GM10248 (cell line): ENCODE results near the gene BZW1.

ENCODE experiments used
- CTCF ChIA-PET: fragments of 300-600 bp; sonication (Branson Sonifier 250); formaldehyde crosslinking; extraction: SDS; loops from one replicate; lab custom pipeline; 2021; ENCODE audit warnings: antibody characterized with exemption; lab: Yijun Ruan, JAX
- POLR2A ChIA-PET: fragments of 350-650 bp; sonication (Branson Sonifier 250); formaldehyde crosslinking; extraction: SDS; loops from one replicate; lab custom pipeline; 2020; ENCODE audit warnings: antibody characterized with exemption; lab: Yijun Ruan, JAX
- DNase-seq: peaks from one replicate; pipeline ENCODE4 v3.0.0; 2012; ENCODE audit errors: extremely low spot score
- CTCF ChIP-seq: IDR thresholded peaks from 2 replicates; pipeline ENCODE4 v1.5.1; 2012; ENCODE audit warnings: mild to moderate bottlenecking, low read depth; ENCODE audit errors: extremely low read depth, missing control alignments, control extremely low read depth

Gene BZW1

GRCh38 chr2:200847939-200848338 is 36.2 kb downstream of the BZW1 start:
- CTCF ChIA-PET, result interaction anchor here (0.8 to 1.4 kb wide), 2 partner anchors 53 to 384 kb away, joined by 3 read pairs; no protein-coding TSS in a partner anchor
- no peak for TF ChIP-seq CTCF
- DNase-seq, result no peak
- POLR2A ChIA-PET, result interaction anchor here (1.0 to 3.1 kb wide), 3 partner anchors 10 to 14 kb away, joined by 5 to 26 read pairs (median 8); no protein-coding TSS in a partner anchor

DNA sequence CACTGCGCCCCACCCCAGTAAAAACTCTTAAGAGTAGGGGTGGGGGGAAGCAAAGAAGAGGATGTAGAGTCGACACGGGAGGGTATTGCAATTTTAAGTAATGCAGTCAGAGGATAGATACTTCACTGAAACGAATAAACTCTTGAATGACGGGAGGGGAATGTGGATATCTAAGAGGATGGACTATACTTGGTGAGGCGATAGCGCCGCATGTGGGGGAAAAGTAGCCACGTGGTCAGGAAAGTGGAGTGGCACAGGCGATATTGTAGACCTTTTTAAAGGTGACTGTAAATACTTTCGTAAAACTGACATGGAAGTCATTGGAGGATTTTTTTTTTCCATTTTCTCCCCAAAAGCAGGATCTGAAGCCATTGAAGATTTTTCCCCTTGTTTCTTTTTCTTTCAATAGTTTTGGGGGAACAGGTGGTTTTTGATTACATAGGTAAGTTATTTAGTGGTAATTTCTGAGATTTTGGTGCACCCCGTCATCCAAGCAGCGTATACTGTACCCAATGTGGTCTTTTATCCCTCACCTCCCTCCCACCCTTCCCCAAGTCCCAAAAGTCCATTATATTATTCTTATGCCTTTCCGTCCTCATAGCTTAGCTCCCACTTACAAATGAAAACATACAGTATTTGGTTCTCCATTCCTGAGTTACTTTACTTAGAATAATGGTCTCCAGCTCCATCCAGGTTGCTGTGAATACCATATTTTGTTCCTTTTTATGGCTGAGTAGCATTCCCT is 39.0 kb downstream of the BZW1 start:
- CTCF ChIA-PET, result interaction anchor here (1.4 to 1.5 kb wide), 2 partner anchors 12 to 32 kb away, joined by 4 to 5 read pairs; no protein-coding TSS in a partner anchor
- POLR2A ChIA-PET, result interaction anchor here (0.6 to 3.1 kb wide), 7 partner anchors 7 to 33 kb away, joined by 3 to 26 read pairs (median 5); partner anchors contain the start of gene CLK1
- no peak for TF ChIP-seq CTCF
- DNase-seq, result no peak

- ChIA-PET POLR2A (interaction anchor here (0.6 to 2.0 kb wide), 7 partner anchors 9 to 37 kb away, joined by 3 to 16 read pairs (median 3); partner anchors contain the start of gene CLK1), CTCF (interaction anchor here (1.1 kb wide), 1 partner anchor 18 kb away, joined by 3 read pairs; no protein-coding TSS in a partner anchor)
Measured at GRCh38 chr2:200851398-200852248, 39.9 kb downstream of the BZW1 start.

DNA sequence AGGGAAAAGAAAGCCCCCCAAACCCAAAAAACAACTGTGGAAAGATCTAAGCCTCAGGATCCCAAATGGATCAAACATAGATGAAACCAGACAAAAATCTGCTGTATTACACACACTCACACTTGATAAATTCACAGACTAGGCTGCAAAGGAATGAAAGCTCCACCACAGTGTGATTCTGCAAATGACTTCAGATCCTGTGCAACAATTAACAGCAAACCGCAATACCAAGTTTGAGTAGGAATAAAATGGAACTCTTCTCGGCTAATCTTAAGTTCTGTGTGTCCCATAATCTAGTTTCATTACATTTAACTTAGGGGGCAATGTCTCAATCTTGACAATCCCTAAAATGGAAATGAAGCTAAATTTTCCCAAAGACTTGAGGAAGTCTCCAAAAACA is 40.9 kb downstream of the BZW1 start:
- TF ChIP-seq CTCF, result no peak
- POLR2A ChIA-PET, result interaction anchor here (1.0 to 2.0 kb wide), 3 partner anchors 10 to 38 kb away, joined by 3 to 16 read pairs (median 3); partner anchors contain the start of gene CLK1
- DNase-seq, result no peak
- CTCF ChIA-PET, result interaction anchor here (1.1 to 1.2 kb wide), 2 partner anchors 19 to 141 kb away, joined by 3 read pairs; no protein-coding TSS in a partner anchor

More at GRCh38 chr2:200851398-200852248, 39.9 kb downstream of the BZW1 start:
- no peak for TF ChIP-seq CTCF
- no peak for DNase-seq

- ChIA-PET CTCF (no interaction called here), POLR2A (interaction anchor here (2.3 to 4.9 kb wide), 3 partner anchors 7 to 12 kb away, joined by 7 to 30 read pairs (median 26); partner anchors contain the start of gene CLK1)
- no peak for DNase-seq
- TF ChIP-seq CTCF, result no peak
Measured at GRCh38 chr2:200856806-200857205, 45.1 kb downstream of the BZW1 start.

DNA sequence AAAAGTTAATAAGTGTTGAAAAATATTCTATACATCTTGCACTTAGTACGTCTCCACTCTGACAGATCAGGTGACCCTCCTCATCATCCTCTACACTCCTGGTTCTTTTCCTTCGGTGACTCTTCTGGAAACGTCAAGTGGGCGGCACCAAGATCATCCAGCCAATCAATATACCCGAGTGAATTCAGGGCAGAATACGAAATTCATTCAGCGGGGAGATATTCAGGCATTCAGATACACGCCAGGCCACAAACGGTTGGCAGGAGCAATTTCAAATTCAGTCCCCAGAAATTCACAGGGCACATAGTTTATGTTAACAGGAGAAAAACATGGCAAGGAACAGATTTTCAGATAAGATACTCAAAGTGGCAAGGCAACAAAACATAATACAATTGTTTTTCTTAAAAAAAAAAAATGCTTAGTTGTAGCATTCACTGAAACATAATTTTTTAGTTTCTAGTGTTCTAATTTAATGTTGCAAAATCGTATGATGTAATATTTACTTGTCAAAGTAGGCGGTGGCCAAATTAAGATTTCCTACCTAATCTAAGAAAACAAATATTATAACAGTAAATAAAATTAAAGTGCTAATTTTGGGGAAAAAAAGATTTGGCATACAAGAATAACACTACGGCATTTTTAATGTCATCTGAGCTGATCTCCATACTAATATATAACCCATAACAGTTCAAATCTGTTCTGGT is 48.5 kb downstream of the BZW1 start:
- no peak for TF ChIP-seq CTCF
- DNase-seq, result no peak
- ChIA-PET POLR2A (interaction anchor here (0.6 kb wide), 1 partner anchor 184 kb away, joined by 4 read pairs; no protein-coding TSS in a partner anchor), CTCF (no interaction called here)
